OCI-LY3 (cell line): ENCODE data around the gene MRPL52.

ENCODE experiments used
- H2AFZ ChIP-seq: fragments of 200-600, 300-600 bp; shearing (Covaris generic); 2 replicates; pipeline ENCODE4 v1.6.0; 2014; ENCODE audit warnings: antibody characterized with exemption, low read depth, low read length
- H3K27ac ChIP-seq: fragments of 200-600, 300-600 bp; sonication (generic); 2 replicates; pipeline ENCODE4 v1.5.1; 2014; ENCODE audit warnings: mild to moderate bottlenecking, low read length, moderate library complexity, mixed read lengths
- H3K27me3 ChIP-seq: fragments of 200-600, 300-600 bp; sonication (generic); 2 replicates; pipeline ENCODE4 v1.6.1; 2014; ENCODE audit warnings: low read depth, low read length, mixed read lengths
- H3K36me3 ChIP-seq: fragments of 200-600, 300-600 bp; sonication (generic); replicated peaks from 2 replicates; pipeline ENCODE3; 2014; ENCODE audit warnings: low read depth, low read length, mixed read lengths
- H3K4me1 ChIP-seq: fragments of 300-600, 200-600 bp; sonication (generic); 2 replicates; pipeline ENCODE4 v1.6.1; 2014; ENCODE audit warnings: low read length, mixed read lengths
- H3K4me2 ChIP-seq: fragments of 200-600, 300-600 bp; sonication (generic); 2 replicates; pipeline ENCODE4 v1.6.1; 2014; ENCODE audit warnings: low read length, mixed read lengths
- H3K4me3 ChIP-seq: fragments of 300-600, 200-600 bp; sonication (generic); 2 replicates; pipeline ENCODE4 v1.5.1; 2014; ENCODE audit warnings: antibody characterized with exemption, mild to moderate bottlenecking, low read length, moderate library complexity
- H3K79me2 ChIP-seq: fragments of 300-600, 200-600 bp; shearing (Covaris generic); 2 replicates; pipeline ENCODE4 v1.6.1; 2014; ENCODE audit warnings: mild to moderate bottlenecking, low read length, mixed read lengths
- H3K9ac ChIP-seq: fragments of 300-600, 200-600 bp; shearing (Covaris generic); 2 replicates; pipeline ENCODE4 v1.6.0; 2014; ENCODE audit warnings: mild to moderate bottlenecking, low read length, moderate library complexity
- H3K9me3 ChIP-seq: fragments of 200-600, 300-600 bp; shearing (Covaris generic); 2 replicates; pipeline ENCODE4 v1.6.1; 2014; ENCODE audit warnings: low read length, mixed read lengths; ENCODE audit not compliant: insufficient read depth
- H4K20me1 ChIP-seq: fragments of 200-600, 300-600 bp; sonication (generic); 2 replicates; pipeline ENCODE4 v1.6.1; 2016; ENCODE audit warnings: low read length, mixed read lengths; ENCODE audit not compliant: insufficient read depth
- EZH2phosphoT487 ChIP-seq: fragments of 200-600 bp; shearing (Covaris generic); IDR thresholded peaks from 2 replicates; pipeline ENCODE4 v1.6.1; 2018; ENCODE audit warnings: antibody characterized with exemption, mixed run types, low read depth
- TF ChIP-seq, protein P1 (sequence below): fragments of 200-600, 300-600 bp; sonication (generic); IDR thresholded peaks from 2 replicates; pipeline ENCODE4 v1.5.1; 2014; ENCODE audit warnings: antibody characterized with exemption, low read length, low read depth

Gene MRPL52

GRCh38 chr14:22813145-22813544 is 16.5 kb upstream of the MRPL52 start:
- Histone ChIP-seq H2AFZ (no peak overlapping the region), H3K79me2 (no peaks in the 10 kb centered on the region), H3K27me3 (no peaks in the 10 kb centered on the region), H4K20me1 (no peaks in the 10 kb centered on the region), H3K4me2 (no peak overlapping the region), H3K9ac (no peak overlapping the region), H3K9me3 (no peaks in the 10 kb centered on the region), H3K27ac (no peak overlapping the region), H3K4me3 (no peak overlapping the region), H3K4me1 (peaks cover 43% of the 10 kb centered on the region), H3K36me3 (no peaks in the 10 kb centered on the region)
- TF ChIP-seq EZH2phosphoT487, result no peak

DNA sequence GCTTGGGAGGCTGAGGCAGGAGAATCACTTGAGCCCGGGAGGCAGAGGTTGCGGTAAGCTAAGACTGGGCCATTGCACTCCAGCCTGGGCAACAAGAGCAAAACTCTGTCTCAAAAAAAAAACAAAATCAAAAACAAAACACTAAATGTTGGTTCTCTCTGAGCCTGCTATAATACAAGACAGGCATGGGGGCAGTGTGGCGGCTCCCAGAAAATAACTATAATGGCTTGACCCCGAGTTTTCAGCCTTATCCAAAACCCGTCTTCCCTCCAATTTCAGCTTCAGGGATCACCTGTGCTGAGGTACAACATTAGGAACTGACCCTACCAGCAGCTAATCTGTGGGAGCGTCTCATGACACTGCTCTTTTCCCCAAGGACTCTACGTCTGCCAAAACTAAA is 15.3 kb upstream of the MRPL52 start:
- Histone ChIP-seq H3K9me3 (no peaks in the 10 kb centered on the region), H3K79me2 (no peaks in the 10 kb centered on the region), H3K27me3 (no peaks in the 10 kb centered on the region), H3K9ac (no peak overlapping the region), H4K20me1 (no peaks in the 10 kb centered on the region), H3K4me1 (peaks cover 45% of the 10 kb centered on the region), H3K27ac (no peak overlapping the region), H3K4me2 (no peak overlapping the region), H3K36me3 (no peaks in the 10 kb centered on the region), H2AFZ (no peak overlapping the region), H3K4me3 (no peak overlapping the region)
- TF ChIP-seq EZH2phosphoT487, result no peak
- TF ChIP-seq, protein P1, sequence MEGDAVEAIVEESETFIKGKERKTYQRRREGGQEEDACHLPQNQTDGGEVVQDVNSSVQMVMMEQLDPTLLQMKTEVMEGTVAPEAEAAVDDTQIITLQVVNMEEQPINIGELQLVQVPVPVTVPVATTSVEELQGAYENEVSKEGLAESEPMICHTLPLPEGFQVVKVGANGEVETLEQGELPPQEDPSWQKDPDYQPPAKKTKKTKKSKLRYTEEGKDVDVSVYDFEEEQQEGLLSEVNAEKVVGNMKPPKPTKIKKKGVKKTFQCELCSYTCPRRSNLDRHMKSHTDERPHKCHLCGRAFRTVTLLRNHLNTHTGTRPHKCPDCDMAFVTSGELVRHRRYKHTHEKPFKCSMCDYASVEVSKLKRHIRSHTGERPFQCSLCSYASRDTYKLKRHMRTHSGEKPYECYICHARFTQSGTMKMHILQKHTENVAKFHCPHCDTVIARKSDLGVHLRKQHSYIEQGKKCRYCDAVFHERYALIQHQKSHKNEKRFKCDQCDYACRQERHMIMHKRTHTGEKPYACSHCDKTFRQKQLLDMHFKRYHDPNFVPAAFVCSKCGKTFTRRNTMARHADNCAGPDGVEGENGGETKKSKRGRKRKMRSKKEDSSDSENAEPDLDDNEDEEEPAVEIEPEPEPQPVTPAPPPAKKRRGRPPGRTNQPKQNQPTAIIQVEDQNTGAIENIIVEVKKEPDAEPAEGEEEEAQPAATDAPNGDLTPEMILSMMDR, result no peak

DNA sequence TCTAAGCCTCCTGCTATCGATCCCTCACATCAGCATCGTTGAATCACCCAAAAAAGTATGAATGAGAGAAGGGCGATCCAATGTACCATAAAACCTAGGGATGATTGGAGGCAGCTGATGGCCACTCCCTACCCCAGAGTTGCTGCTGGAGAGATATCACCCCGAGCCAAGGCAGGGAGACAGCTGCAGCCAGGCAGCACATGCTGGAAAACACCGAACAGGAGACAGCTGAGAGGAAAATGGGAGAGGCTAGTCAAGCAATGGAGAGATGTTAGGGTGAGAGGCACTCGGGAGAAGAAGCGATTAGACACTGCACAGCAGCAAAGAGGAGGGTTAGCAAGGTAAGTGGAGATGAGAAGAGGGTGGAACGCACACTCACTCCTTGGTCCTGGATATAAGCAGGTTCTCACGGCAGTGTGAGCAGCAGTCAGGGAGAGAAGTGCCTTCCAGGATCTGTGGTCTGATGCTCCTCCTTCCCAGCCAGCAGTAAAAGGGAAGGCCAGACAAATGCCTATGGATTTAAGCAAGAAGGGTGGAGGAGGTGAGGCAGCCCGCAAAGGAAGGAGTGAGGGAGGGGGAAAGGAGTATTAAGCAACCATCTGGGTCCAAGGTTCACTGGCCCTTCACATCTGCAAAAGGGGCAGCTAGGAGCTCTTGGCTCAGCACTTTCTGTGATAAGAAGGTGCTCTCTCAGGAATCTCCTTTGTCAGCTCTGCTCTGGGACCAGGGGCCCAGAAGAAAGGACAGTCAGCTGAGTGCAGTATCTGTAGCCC is 14.6 kb upstream of the MRPL52 start, which contains the start of gene SLC7A7:
SLC7A7 (minus strand) TSS at position 495 of the 773 bp plus-strand sequence. CDS start 2,037 bp downstream, outside the sequence.
- no peaks in the 10 kb centered on the region for H4K20me1 ChIP-seq
- no peaks in the 10 kb centered on the region for H3K36me3 ChIP-seq

GRCh38 chr14:22819151-22819988 is 10.3 kb upstream of the MRPL52 start:
- Histone ChIP-seq H3K27ac (no peak overlapping the region), H3K9me3 (no peaks in the 10 kb centered on the region), H3K9ac (no peak overlapping the region), H3K36me3 (no peaks in the 10 kb centered on the region), H2AFZ (no peak overlapping the region), H3K4me3 (peak overlapping the region; percentile 16; the same call in 1 of the 2 replicates), H3K79me2 (no peaks in the 10 kb centered on the region), H3K4me1 (peaks cover 35% of the 10 kb centered on the region), H3K4me2 (peak overlapping the region; percentile 21), H3K27me3 (no peaks in the 10 kb centered on the region), H4K20me1 (no peaks in the 10 kb centered on the region)
- TF ChIP-seq EZH2phosphoT487, result no peak
- TF ChIP-seq, protein P1, result no peak

More for the DNA sequence above, 14.6 kb upstream of the MRPL52 start, which contains the start of gene SLC7A7:
- Histone ChIP-seq H3K4me3 (peak within 1 kb of the TSS; percentile 21; the same call in 1 of the 2 replicates), H3K9me3 (no peaks in the 10 kb centered on the region), H3K4me1 (peaks cover 51% of the 10 kb centered on the region), H3K27ac (peak within 1 kb of the TSS; percentile 38), H3K9ac (peak within 1 kb of the TSS; percentile 49), H3K4me2 (peak within 1 kb of the TSS; percentile 57), H3K79me2 (no peaks in the 10 kb centered on the region), H2AFZ (peak within 1 kb of the TSS; percentile 63), H3K27me3 (no peaks in the 10 kb centered on the region)
- no peak for TF ChIP-seq EZH2phosphoT487
- TF ChIP-seq, protein P1, result no peak
